ENCODE data around the gene UTP18. TPM values are rescaled to one million over a fixed set of nuclear protein-coding genes. Genes with fewer than 3 reads are reported as not detected.
A peak's percentile ranks its signal among the peaks of the same experiment; 100 is the strongest.
"Not testable (repeated sequence)": the region's sequence is repeated elsewhere in the genome, so short reads cannot be mapped to it uniquely, and the experiment has no call there.

Gene UTP18
- total RNA-seq, 1 experiment from 2014 or later, result 50.8 TPM

- DNase-seq, result no peak
- no peak overlapping the region for H3K27ac ChIP-seq (ENCODE audit: low read length)
- peaks cover 48% of the 10 kb centered on the region for H3K36me3 ChIP-seq (ENCODE audit: insufficient read depth, low read length)
- no peak overlapping the region for H3K9ac ChIP-seq (ENCODE audit: low read length)
- H3K4me1 ChIP-seq (ENCODE audit: low read length), result peaks cover 25% of the 10 kb centered on the region
- no peaks in the 10 kb centered on the region for H3K27me3 ChIP-seq (ENCODE audit: low read length)
- peaks cover 93% of the 10 kb centered on the region for H3K79me2 ChIP-seq (ENCODE audit: low read length)
- peaks cover 19% of the 10 kb centered on the region; the same call in 1 of the 2 replicates for H4K20me1 ChIP-seq (ENCODE audit: insufficient read depth, low read depth, low read length)
- peak overlapping the region; percentile 23 for H3K4me2 ChIP-seq (ENCODE audit: low read depth, low read length, poor library complexity, severe bottlenecking)
- no peaks in the 10 kb centered on the region for H3K9me3 ChIP-seq (ENCODE audit: low read length)
- H2AFZ ChIP-seq (ENCODE audit: low read length), result no peak overlapping the region
- H3K4me3 ChIP-seq (ENCODE audit: low read length), result no peak overlapping the region
- no peaks in the 10 kb centered on the region for H3K9me2 ChIP-seq (replicated peaks; ENCODE audit: insufficient read depth, low read length)
Measured at GRCh38 chr17:51263006-51263405, 2.7 kb downstream of the UTP18 start.

GRCh38 chr17:51264466-51264865, 4.1 kb downstream of the UTP18 start:
- not testable (repeated sequence) for H3K9me2 ChIP-seq (replicated peaks; ENCODE audit: insufficient read depth, low read length); H3K4me3 ChIP-seq (ENCODE audit: low read length); DNase-seq; H4K20me1 ChIP-seq (ENCODE audit: insufficient read depth, low read depth, low read length); H3K27ac ChIP-seq (ENCODE audit: low read length); H3K27me3 ChIP-seq (ENCODE audit: low read length); H3K9me3 ChIP-seq (ENCODE audit: low read length); H2AFZ ChIP-seq (ENCODE audit: low read length); H3K9ac ChIP-seq (ENCODE audit: low read length); H3K4me2 ChIP-seq (ENCODE audit: low read depth, low read length, poor library complexity, severe bottlenecking)
- Histone ChIP-seq H3K79me2 (ENCODE audit: low read length) (peaks cover 90% of the 10 kb centered on the region), H3K4me1 (ENCODE audit: low read length) (peaks cover 16% of the 10 kb centered on the region), H3K36me3 (ENCODE audit: insufficient read depth, low read length) (peaks cover 50% of the 10 kb centered on the region)

- Histone ChIP-seq H3K4me3 (ENCODE audit: low read length) (no peak overlapping the region), H3K36me3 (ENCODE audit: insufficient read depth, low read length) (peaks cover 45% of the 10 kb centered on the region; the same call in 1 of the 2 replicates), H4K20me1 (ENCODE audit: insufficient read depth, low read depth, low read length) (no peaks in the 10 kb centered on the region), H2AFZ (ENCODE audit: low read length) (no peak overlapping the region), H3K9ac (ENCODE audit: low read length) (no peak overlapping the region), H3K79me2 (ENCODE audit: low read length) (peaks cover 80% of the 10 kb centered on the region), H3K9me2 (replicated peaks; ENCODE audit: insufficient read depth, low read length) (no peaks in the 10 kb centered on the region), H3K4me1 (ENCODE audit: low read length) (no peaks in the 10 kb centered on the region), H3K27ac (ENCODE audit: low read length) (no peak overlapping the region), H3K4me2 (ENCODE audit: low read depth, low read length, poor library complexity, severe bottlenecking) (no peak overlapping the region), H3K27me3 (ENCODE audit: low read length) (no peaks in the 10 kb centered on the region), H3K9me3 (ENCODE audit: low read length) (no peaks in the 10 kb centered on the region)
- no peak for DNase-seq
Measured at GRCh38 chr17:51269991-51270390, 9.6 kb downstream of the UTP18 start.

- no peaks in the 10 kb centered on the region for H3K9me2 ChIP-seq (replicated peaks; ENCODE audit: insufficient read depth, low read length)
- H3K27ac ChIP-seq (ENCODE audit: low read length), result no peak overlapping the region
- no peaks in the 10 kb centered on the region for H3K27me3 ChIP-seq (ENCODE audit: low read length)
- no peak overlapping the region for H2AFZ ChIP-seq (ENCODE audit: low read length)
- H4K20me1 ChIP-seq (ENCODE audit: insufficient read depth, low read depth, low read length), result no peaks in the 10 kb centered on the region
- no peak overlapping the region for H3K9ac ChIP-seq (ENCODE audit: low read length)
- no peaks in the 10 kb centered on the region for H3K4me1 ChIP-seq (ENCODE audit: low read length)
- H3K4me3 ChIP-seq (ENCODE audit: low read length), result no peak overlapping the region
- H3K79me2 ChIP-seq (ENCODE audit: low read length), result peaks cover 80% of the 10 kb centered on the region
- no peak for DNase-seq
- peaks cover 51% of the 10 kb centered on the region; the same call in 1 of the 2 replicates for H3K36me3 ChIP-seq (ENCODE audit: insufficient read depth, low read length)
- H3K4me2 ChIP-seq (ENCODE audit: low read depth, low read length, poor library complexity, severe bottlenecking), result no peak overlapping the region
- H3K9me3 ChIP-seq (ENCODE audit: low read length), result no peaks in the 10 kb centered on the region
Measured at GRCh38 chr17:51270636-51271035, 10.3 kb downstream of the UTP18 start.

- H3K9me2 ChIP-seq (replicated peaks; ENCODE audit: insufficient read depth, low read length), result no peaks in the 10 kb centered on the region
- no peak overlapping the region for H2AFZ ChIP-seq (ENCODE audit: low read length)
- H3K27me3 ChIP-seq (ENCODE audit: low read length), result no peaks in the 10 kb centered on the region
- no peaks in the 10 kb centered on the region for H3K9me3 ChIP-seq (ENCODE audit: low read length)
- no peak overlapping the region for H3K4me3 ChIP-seq (ENCODE audit: low read length)
- H3K4me1 ChIP-seq (ENCODE audit: low read length), result no peaks in the 10 kb centered on the region
- H3K79me2 ChIP-seq (ENCODE audit: low read length), result peaks cover 69% of the 10 kb centered on the region
- no peak overlapping the region for H3K27ac ChIP-seq (ENCODE audit: low read length)
- peaks cover 52% of the 10 kb centered on the region for H3K36me3 ChIP-seq (ENCODE audit: insufficient read depth, low read length)
- H3K9ac ChIP-seq (ENCODE audit: low read length), result no peak overlapping the region
- no peaks in the 10 kb centered on the region for H4K20me1 ChIP-seq (ENCODE audit: insufficient read depth, low read depth, low read length)
- no peak for DNase-seq
- no peak overlapping the region for H3K4me2 ChIP-seq (ENCODE audit: low read depth, low read length, poor library complexity, severe bottlenecking)
Measured at GRCh38 chr17:51272812-51273211, 12.5 kb downstream of the UTP18 start.

- no peaks in the 10 kb centered on the region for H3K27me3 ChIP-seq (ENCODE audit: low read length)
- DNase-seq, result no peak
- H2AFZ ChIP-seq (ENCODE audit: low read length), result no peak overlapping the region
- H3K4me3 ChIP-seq (ENCODE audit: low read length), result no peak overlapping the region
- H3K79me2 ChIP-seq (ENCODE audit: low read length), result peaks cover 60% of the 10 kb centered on the region
- H3K27ac ChIP-seq (ENCODE audit: low read length), result no peak overlapping the region
- no peaks in the 10 kb centered on the region for H3K9me2 ChIP-seq (replicated peaks; ENCODE audit: insufficient read depth, low read length)
- no peaks in the 10 kb centered on the region for H3K9me3 ChIP-seq (ENCODE audit: low read length)
- H4K20me1 ChIP-seq (ENCODE audit: insufficient read depth, low read depth, low read length), result no peaks in the 10 kb centered on the region
- no peak overlapping the region for H3K9ac ChIP-seq (ENCODE audit: low read length)
- no peaks in the 10 kb centered on the region for H3K4me1 ChIP-seq (ENCODE audit: low read length)
- peaks cover 56% of the 10 kb centered on the region for H3K36me3 ChIP-seq (ENCODE audit: insufficient read depth, low read length)
- no peak overlapping the region for H3K4me2 ChIP-seq (ENCODE audit: low read depth, low read length, poor library complexity, severe bottlenecking)
Measured at GRCh38 chr17:51275381-51275780, 15.0 kb downstream of the UTP18 start.

GRCh38 chr17:51279183-51279582, 18.8 kb downstream of the UTP18 start:
- H3K27ac ChIP-seq (ENCODE audit: low read length), result no peak overlapping the region
- H3K36me3 ChIP-seq (ENCODE audit: insufficient read depth, low read length), result peaks cover 61% of the 10 kb centered on the region

GRCh38 chr17:51287412-51287811, 27.1 kb downstream of the UTP18 start:
- Histone ChIP-seq H3K9ac (ENCODE audit: low read length) (no peak overlapping the region), H3K27me3 (ENCODE audit: low read length) (no peaks in the 10 kb centered on the region), H3K4me3 (ENCODE audit: low read length) (no peak overlapping the region), H3K9me2 (replicated peaks; ENCODE audit: insufficient read depth, low read length) (no peaks in the 10 kb centered on the region), H3K36me3 (ENCODE audit: insufficient read depth, low read length) (peaks cover 76% of the 10 kb centered on the region), H3K4me1 (ENCODE audit: low read length) (no peaks in the 10 kb centered on the region), H3K9me3 (ENCODE audit: low read length) (no peaks in the 10 kb centered on the region), H3K79me2 (ENCODE audit: low read length) (peaks cover 9% of the 10 kb centered on the region), H2AFZ (ENCODE audit: low read length) (no peak overlapping the region), H3K27ac (ENCODE audit: low read length) (no peak overlapping the region), H4K20me1 (ENCODE audit: insufficient read depth, low read depth, low read length) (no peaks in the 10 kb centered on the region), H3K4me2 (ENCODE audit: low read depth, low read length, poor library complexity, severe bottlenecking) (no peak overlapping the region)
- DNase-seq, result no peak

More at GRCh38 chr17:51279183-51279582, 18.8 kb downstream of the UTP18 start:
- Histone ChIP-seq H3K9ac (ENCODE audit: low read length) (no peak overlapping the region), H3K9me2 (replicated peaks; ENCODE audit: insufficient read depth, low read length) (no peaks in the 10 kb centered on the region), H3K9me3 (ENCODE audit: low read length) (no peaks in the 10 kb centered on the region), H3K79me2 (ENCODE audit: low read length) (peaks cover 36% of the 10 kb centered on the region), H3K4me2 (ENCODE audit: low read depth, low read length, poor library complexity, severe bottlenecking) (no peak overlapping the region), H2AFZ (ENCODE audit: low read length) (no peak overlapping the region), H3K4me3 (ENCODE audit: low read length) (no peak overlapping the region), H3K4me1 (ENCODE audit: low read length) (no peaks in the 10 kb centered on the region; the same call in 1 of the 2 replicates), H4K20me1 (ENCODE audit: insufficient read depth, low read depth, low read length) (no peaks in the 10 kb centered on the region), H3K27me3 (ENCODE audit: low read length) (no peaks in the 10 kb centered on the region)
- DNase-seq, result no peak

- no peak overlapping the region for H3K4me2 ChIP-seq (ENCODE audit: low read depth, low read length, poor library complexity, severe bottlenecking)
- peaks cover 80% of the 10 kb centered on the region for H3K36me3 ChIP-seq (ENCODE audit: insufficient read depth, low read length)
- H3K4me3 ChIP-seq (ENCODE audit: low read length), result no peak overlapping the region
- no peaks in the 10 kb centered on the region for H3K27me3 ChIP-seq (ENCODE audit: low read length)
- no peaks in the 10 kb centered on the region for H3K4me1 ChIP-seq (ENCODE audit: low read length)
- no peak overlapping the region for H3K9ac ChIP-seq (ENCODE audit: low read length)
- H4K20me1 ChIP-seq (ENCODE audit: insufficient read depth, low read depth, low read length), result no peaks in the 10 kb centered on the region
- DNase-seq, result peak; percentile 11
- H3K79me2 ChIP-seq (ENCODE audit: low read length), result 0 out of 2 replicates have a peak, but pooled peaks cover 11% of the 10 kb centered on the region
- H2AFZ ChIP-seq (ENCODE audit: low read length), result no peak overlapping the region
- H3K27ac ChIP-seq (ENCODE audit: low read length), result no peak overlapping the region
- no peaks in the 10 kb centered on the region for H3K9me2 ChIP-seq (replicated peaks; ENCODE audit: insufficient read depth, low read length)
- no peaks in the 10 kb centered on the region for H3K9me3 ChIP-seq (ENCODE audit: low read length)
Measured at GRCh38 chr17:51289696-51290111, 29.4 kb downstream of the UTP18 start.

Measured in Karpas-422 (cell line).